Sigmoid colon (tissue), 7 donors: ENCODE measurements around the gene RACGAP1. TPM values are rescaled to one million over a fixed set of nuclear protein-coding genes. Genes with fewer than 3 reads are reported as not detected.

ENCODE experiments used
- DNase-seq: peaks from one replicate; pipeline ENCODE4 v3.0.0-alpha.2; 2019
- H3K27ac ChIP-seq, 4 donors: fragments of 200-600 bp; sonication (generic); one replicate each; pipeline ENCODE4 v1.5.1; 2016 to 2019; ENCODE audit warnings: mild to moderate bottlenecking in 1 of 4
- H3K27me3 ChIP-seq, 3 donors: fragments of 200-600 bp; sonication (generic); one replicate each; pipeline ENCODE4 v1.5.1; 2019; ENCODE audit warnings: mild to moderate bottlenecking in 1 of 3
- H3K36me3 ChIP-seq, 4 donors: fragments of 200-600 bp; sonication (generic); one replicate each; pipeline ENCODE4 v1.5.1; 2016 to 2019
- H3K4me1 ChIP-seq, 4 donors: fragments of 200-600 bp; sonication (generic); one replicate each; pipeline ENCODE4 v1.5.1; 2017 to 2019
- H3K4me3 ChIP-seq, 4 donors: fragments of 200-600 bp; sonication (generic); one replicate each; pipeline ENCODE4 v1.5.1; 2017 to 2019; ENCODE audit warnings: mild to moderate bottlenecking in 2 of 4, moderate library complexity in 1 of 4
- H3K9me3 ChIP-seq, 4 donors: fragments of 200-600 bp in 3 of 4; sonication (generic) in 3 of 4; one replicate each; pipeline versions ENCODE4 v1.5.1 to v1.6.1; 2013 to 2019
- CTCF ChIP-seq, 4 experiments: fragments of 450-650 bp in 3 of 4; fragments of 200-600 bp in 1 of 4; IDR thresholded peaks; one replicate each; pipeline ENCODE4 v1.5.1; 2016 to 2019; ENCODE audit warnings: antibody characterized with exemption in 4 of 4, mild to moderate bottlenecking in 3 of 4, moderate library complexity in 2 of 4
- EP300 ChIP-seq, 4 donors: sonication (generic); formaldehyde crosslinking; IDR thresholded peaks; one replicate each; pipeline ENCODE4 v1.6.1; 2017; ENCODE audit warnings: antibody characterized with exemption in 4 of 4
- POLR2A ChIP-seq, 2 donors: fragments of 450-650 bp; IDR thresholded peaks; one replicate each; pipeline ENCODE4 v1.6.1; 2016; ENCODE audit warnings: antibody characterized with exemption in 2 of 2, mild to moderate bottlenecking in 2 of 2, moderate library complexity in 2 of 2
- POLR2AphosphoS5 ChIP-seq, 4 donors: sonication (generic); formaldehyde crosslinking; IDR thresholded peaks; one replicate each; pipeline ENCODE4 v1.6.1; 2017; ENCODE audit warnings: antibody characterized with exemption in 4 of 4
- WGBS, 2 donors: extraction: QIAGEN DNeasy Blood & Tissue Kit; methylation state at CpG; one replicate each; pipeline ENCODE4 v1.1.7; 2013; 5-methylcytosine and 5-hydroxymethylcytosine counted together
- intact Hi-C: fragments of 100-400 bp; cut with DNase I; formaldehyde crosslinking; loops from one replicate; pipeline ENCODE4 v1.15.1; 2023
- polyA plus RNA-seq, 3 donors: library from polyadenylated mRNA; stranded (reverse); fragments of 200-250 nt; gene quantifications; one replicate each; pipeline ENCODE4 v1.2.3, GENCODE V29; 2013
- total RNA-seq, 4 donors: library from RNA; depleted of rRNA; stranded (reverse); fragments of >200 nt; gene quantifications; one replicate each; pipeline ENCODE4 v1.1.0, GENCODE V29; 2016
- donor health status: healthy with polysubstance abuse.
- donor health status: Bipolar disorder and iron deficiency.
- donor health status: healthy.

Gene RACGAP1
- total and polyA plus RNA-seq, 7 donors: 4.8 to 42.6 (median 22.5) TPM

- intact Hi-C loops: no loop called here
- no peak for TF ChIP-seq POLR2AphosphoS5 (IDR thresholded peaks at IDR 0.05)
- TF ChIP-seq EP300 (IDR thresholded peaks at IDR 0.05): no peak
- TF ChIP-seq POLR2A (IDR thresholded peaks at IDR 0.05): no peak
- TF ChIP-seq CTCF (IDR thresholded peaks at IDR 0.05): no peak
Measured at GRCh38 chr12:49972129-49972528, 53.2 kb downstream of the RACGAP1 start.

GRCh38 chr12:49971141-49971540 is 54.2 kb downstream of the RACGAP1 start:
- no peak overlapping the region for H3K27ac ChIP-seq
- H3K4me1 ChIP-seq: peaks cover 0 to 31% (median 24%) of the 10 kb centered on the region in 4 donors
- DNase-seq: peak; percentile 28
- TF ChIP-seq CTCF (IDR thresholded peaks at IDR 0.05) (no peak), EP300 (IDR thresholded peaks at IDR 0.05) (no peak), POLR2A (IDR thresholded peaks at IDR 0.05) (no peak), POLR2AphosphoS5 (IDR thresholded peaks at IDR 0.05) (no peak)
- peaks cover 0 to 10% (median 0%) of the 10 kb centered on the region in 3 donors for H3K27me3 ChIP-seq
- no peak overlapping the region for H3K4me3 ChIP-seq
- 67 to 88% methylated on average over 6 of the region's 6 CpGs for WGBS, 2 donors
- H3K9me3 ChIP-seq: no peaks in the 10 kb centered on the region
- no peaks in the 10 kb centered on the region for H3K36me3 ChIP-seq
- intact Hi-C loops: no loop called here

More at GRCh38 chr12:49972129-49972528, 53.2 kb downstream of the RACGAP1 start:
- H3K27ac ChIP-seq: no peak overlapping the region
- 87 to 88% methylated on average over 9 of the region's 9 CpGs for WGBS, 2 donors
- H3K9me3 ChIP-seq: no peaks in the 10 kb centered on the region
- H3K27me3 ChIP-seq: peaks cover 0 to 10% (median 0%) of the 10 kb centered on the region in 3 donors
- peaks cover 0 to 27% (median 22%) of the 10 kb centered on the region in 4 donors for H3K4me1 ChIP-seq
- DNase-seq: peak; percentile 63
- no peaks in the 10 kb centered on the region for H3K36me3 ChIP-seq
- H3K4me3 ChIP-seq: no peak overlapping the region

- 55 to 77% methylated on average over 10 of the region's 10 CpGs for WGBS, 2 donors
Measured at GRCh38 chr12:49970658-49971057, 54.6 kb downstream of the RACGAP1 start.

GRCh38 chr12:49969651-49970429 is 55.5 kb downstream of the RACGAP1 start:
- 83 to 84% methylated on average over 12 of the region's 12 CpGs for WGBS, 2 donors
- Histone ChIP-seq H3K4me3 (no peak overlapping the region), H3K9me3 (no peaks in the 10 kb centered on the region), H3K36me3 (no peaks in the 10 kb centered on the region), H3K27me3 (peaks cover 0 to 10% (median 0%) of the 10 kb centered on the region in 3 donors), H3K27ac (peak overlapping the region in 3 of 4 donors; percentile 17 to 22 (median 21)), H3K4me1 (peaks cover 0 to 23% (median 17%) of the 10 kb centered on the region in 4 donors)
- no peak for TF ChIP-seq POLR2A (IDR thresholded peaks at IDR 0.05)
- no peak for TF ChIP-seq POLR2AphosphoS5 (IDR thresholded peaks at IDR 0.05)
- no peak for TF ChIP-seq CTCF (IDR thresholded peaks at IDR 0.05)
- TF ChIP-seq EP300 (IDR thresholded peaks at IDR 0.05): no peak
- intact Hi-C loops: loop anchor here (5.0 to 10.0 kb wide), 2 partner anchors 195 to 207 kb away; no protein-coding TSS in a partner anchor
- peak; percentile 57 for DNase-seq

More at GRCh38 chr12:49970658-49971057, 54.6 kb downstream of the RACGAP1 start:
- Histone ChIP-seq H3K36me3 (no peaks in the 10 kb centered on the region), H3K27ac (no peak overlapping the region), H3K27me3 (peaks cover 0 to 10% (median 0%) of the 10 kb centered on the region in 3 donors), H3K9me3 (no peaks in the 10 kb centered on the region), H3K4me1 (peaks cover 0 to 31% (median 24%) of the 10 kb centered on the region in 4 donors), H3K4me3 (no peak overlapping the region)
- intact Hi-C loops: no loop called here
- no peak for TF ChIP-seq EP300 (IDR thresholded peaks at IDR 0.05)
- no peak for TF ChIP-seq POLR2A (IDR thresholded peaks at IDR 0.05)
- no peak for TF ChIP-seq CTCF (IDR thresholded peaks at IDR 0.05)
- no peak for TF ChIP-seq POLR2AphosphoS5 (IDR thresholded peaks at IDR 0.05)
- DNase-seq: peak; percentile 50
